ENCODE measurements around the gene HOXD13.
A peak's percentile ranks its signal among the peaks of the same experiment; 100 is the strongest.

HOXD13 gene

DNA sequence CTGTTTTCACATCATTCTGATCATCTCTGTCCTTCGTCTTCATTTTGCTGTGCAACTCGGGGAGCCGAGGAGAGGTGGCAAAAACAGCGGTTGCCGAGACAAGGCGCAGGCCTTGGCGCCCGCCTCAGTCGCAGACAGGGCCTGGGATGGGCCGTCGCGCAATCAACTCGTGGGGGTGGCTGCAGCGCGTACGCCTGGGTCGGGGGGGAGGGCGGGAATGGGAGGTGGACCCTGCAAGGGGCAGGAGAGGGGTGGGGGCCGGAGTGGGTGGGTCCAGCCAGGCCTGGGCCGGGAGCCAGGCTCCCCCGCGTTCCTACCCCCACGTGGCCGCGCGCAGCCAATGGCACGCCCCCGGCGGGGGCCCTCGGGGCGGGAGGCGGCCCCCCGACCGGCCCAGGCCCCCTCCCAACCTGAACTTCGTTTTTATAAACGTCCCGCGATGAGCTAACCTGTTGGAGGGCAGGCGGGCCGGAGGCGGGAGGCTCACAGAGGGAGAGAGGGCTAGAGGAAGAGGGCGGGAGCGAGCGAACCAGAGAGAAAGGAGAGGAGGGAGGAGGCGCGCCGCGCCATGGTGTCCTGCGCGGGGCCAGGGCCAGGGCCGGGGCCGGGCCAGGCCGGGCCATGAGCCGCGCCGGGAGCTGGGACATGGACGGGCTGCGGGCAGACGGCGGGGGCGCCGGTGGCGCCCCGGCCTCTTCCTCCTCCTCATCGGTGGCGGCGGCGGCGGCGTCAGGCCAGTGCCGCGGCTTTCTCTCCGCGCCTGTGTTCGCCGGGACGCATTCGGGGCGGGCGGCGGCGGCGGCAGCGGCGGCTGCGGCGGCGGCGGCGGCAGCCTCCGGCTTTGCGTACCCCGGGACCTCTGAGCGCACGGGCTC lies at the start of gene HOXD13:
Gene HOXD13 (plus strand): TSS at position 452 of the 875 bp plus-strand sequence. CDS start 170 bp downstream, at position 622.
- Histone ChIP-seq H3K4me3 (peak within 1 kb of the TSS; percentile 89), H3K36me3 (ENCODE audit: insufficient read depth, low read length) (peaks cover 20% of the 10 kb centered on the region), H3K9me3 (ENCODE audit: low read depth, low read length) (no peaks in the 10 kb centered on the region), H3K27ac (peak within 1 kb of the TSS; percentile 77), H3K9ac (ENCODE audit: insufficient read length) (peak within 1 kb of the TSS; percentile 90)
- DNase-seq (ENCODE audit: low read depth, low spot score): no peak
- TF ChIP-seq EZH2 (IDR thresholded peaks at IDR 0.05): no peak
- peak; percentile 78 for TF ChIP-seq POLR2AphosphoS5 (IDR thresholded peaks at IDR 0.05; ENCODE audit: borderline replicate concordance, low read depth, low read length)

- no peak for TF ChIP-seq POLR2AphosphoS5 (IDR thresholded peaks at IDR 0.05; ENCODE audit: borderline replicate concordance, low read depth, low read length)
- no peak for TF ChIP-seq EZH2 (IDR thresholded peaks at IDR 0.05)
- TF ChIP-seq FOXP2 (optimal IDR thresholded peaks at IDR 0.05; ENCODE audit: control extremely low read depth, extremely low read length, insufficient read depth): no peak
- Histone ChIP-seq H3K36me3 (ENCODE audit: insufficient read depth, low read length) (no peaks in the 10 kb centered on the region), H3K9me3 (ENCODE audit: low read depth, low read length) (no peaks in the 10 kb centered on the region), H3K9ac (ENCODE audit: insufficient read length) (no peak overlapping the region), H3K27ac (no peak overlapping the region), H3K4me3 (no peak overlapping the region)
- no peak for DNase-seq (ENCODE audit: low read depth, low spot score)
These were observed 36.1 kb upstream of the HOXD13 start for GRCh38 chr2:176056406-176056805.

GRCh38 chr2:176063958-176064357 lies 28.6 kb upstream of the HOXD13 start:
- TF ChIP-seq FOXP2 (optimal IDR thresholded peaks at IDR 0.05; ENCODE audit: control extremely low read depth, extremely low read length, insufficient read depth): no peak
- TF ChIP-seq EZH2 (IDR thresholded peaks at IDR 0.05): no peak
- no peak for TF ChIP-seq POLR2AphosphoS5 (IDR thresholded peaks at IDR 0.05; ENCODE audit: borderline replicate concordance, low read depth, low read length)
- no peaks in the 10 kb centered on the region for H3K9me3 ChIP-seq (ENCODE audit: low read depth, low read length)
- no peaks in the 10 kb centered on the region for H3K36me3 ChIP-seq (ENCODE audit: insufficient read depth, low read length)
- H3K27ac ChIP-seq: no peak overlapping the region
- H3K9ac ChIP-seq (ENCODE audit: insufficient read length): no peak overlapping the region
- H3K4me3 ChIP-seq: no peak overlapping the region
- no peak for DNase-seq (ENCODE audit: low read depth, low spot score)

DNA sequence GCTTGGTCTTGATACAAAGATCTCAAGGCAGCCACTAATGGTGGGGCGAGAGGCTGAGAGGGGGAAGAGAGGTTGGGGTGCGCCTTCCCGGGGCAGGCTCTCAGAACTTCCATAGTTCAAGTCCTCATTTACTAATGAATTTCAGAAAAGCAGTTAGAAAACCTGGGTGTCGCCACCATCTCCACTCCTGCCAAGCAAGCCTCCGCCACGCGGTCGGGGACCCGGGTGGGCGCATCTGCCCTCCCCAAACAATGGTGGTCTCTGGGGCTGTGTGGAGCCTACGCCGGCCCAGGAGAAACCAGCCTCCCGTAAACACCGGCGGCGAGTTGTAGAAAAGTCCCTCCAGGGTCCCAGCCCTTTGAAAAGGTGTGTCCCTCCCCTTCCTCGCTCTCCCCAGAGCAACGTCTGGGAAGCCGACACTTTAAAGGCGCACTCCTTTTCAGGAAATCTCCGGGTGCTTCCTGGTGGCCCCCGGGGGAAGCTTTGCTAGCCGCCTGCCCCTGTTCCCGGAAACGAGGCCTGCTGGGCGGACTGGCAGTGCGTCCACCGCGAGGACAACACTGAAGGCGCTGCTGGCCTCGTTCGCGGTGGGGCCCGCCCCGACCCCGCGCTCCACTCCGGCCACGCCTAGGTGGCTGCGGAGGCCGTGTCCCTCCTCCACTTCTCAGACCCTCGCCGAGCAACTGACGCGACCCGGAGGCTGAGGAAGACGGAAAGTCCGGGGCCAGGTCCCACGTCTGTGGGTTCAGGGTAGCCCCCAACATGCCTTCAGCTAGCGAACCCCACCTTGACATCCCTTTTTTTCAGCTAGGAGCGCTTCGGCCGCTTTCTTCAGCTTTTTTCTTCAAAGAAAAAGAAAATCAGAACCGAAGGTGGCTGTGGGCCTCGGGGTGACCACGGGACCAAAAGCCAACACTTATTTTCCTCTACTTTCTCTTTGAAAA lies 25.6 kb upstream of the HOXD13 start:
- Histone ChIP-seq H3K36me3 (ENCODE audit: insufficient read depth, low read length) (no peaks in the 10 kb centered on the region), H3K9me3 (ENCODE audit: low read depth, low read length) (no peaks in the 10 kb centered on the region), H3K9ac (ENCODE audit: insufficient read length) (no peak overlapping the region), H3K27ac (no peak overlapping the region), H3K4me3 (no peak overlapping the region)
- DNase-seq (ENCODE audit: low read depth, low spot score): no peak
- TF ChIP-seq EZH2 (IDR thresholded peaks at IDR 0.05) (no peak), POLR2AphosphoS5 (IDR thresholded peaks at IDR 0.05; ENCODE audit: borderline replicate concordance, low read depth, low read length) (no peak), FOXP2 (optimal IDR thresholded peaks at IDR 0.05; ENCODE audit: control extremely low read depth, extremely low read length, insufficient read depth) (no peak)

DNA sequence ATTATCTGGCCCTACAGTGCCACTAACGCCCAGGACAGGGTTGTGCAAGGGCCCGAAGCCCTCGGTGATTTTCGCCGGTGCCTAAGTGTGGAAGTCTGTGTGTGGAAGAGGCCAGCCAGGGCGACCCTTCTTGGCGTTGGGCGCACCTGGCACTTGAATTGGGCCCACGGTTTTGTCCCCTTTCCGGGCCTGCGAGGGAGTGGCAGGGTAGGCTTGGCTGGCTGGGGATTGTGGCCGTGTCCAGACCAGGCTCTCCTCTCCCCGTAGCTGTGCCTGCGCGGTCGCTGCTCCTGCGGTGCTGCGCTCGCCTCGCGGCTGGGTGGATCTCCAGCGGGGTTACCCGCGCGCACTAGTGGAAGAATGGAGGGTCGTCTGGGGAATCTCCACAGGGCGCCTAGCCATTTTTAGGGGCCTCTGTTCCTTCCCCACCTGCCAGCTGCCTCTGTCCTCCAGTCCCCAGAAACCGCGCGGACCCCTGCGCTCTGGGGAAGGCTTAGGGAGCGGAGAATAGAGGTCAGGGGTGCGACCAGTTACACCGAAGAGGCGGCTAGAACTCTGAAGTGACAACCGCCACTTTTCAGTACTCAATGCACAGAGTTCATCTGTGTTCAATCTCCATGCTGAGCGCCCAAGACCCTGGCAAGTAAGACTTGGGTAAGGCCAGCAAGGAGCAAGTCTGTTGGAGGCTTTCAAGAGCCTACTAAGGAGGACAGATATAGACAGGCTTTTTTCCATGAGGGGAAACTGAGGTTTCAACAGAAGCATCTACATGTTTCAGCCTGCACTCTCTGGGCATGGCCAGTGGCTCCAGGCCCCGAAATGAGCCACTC lies 24.7 kb upstream of the HOXD13 start:
- Histone ChIP-seq H3K4me3 (no peak overlapping the region), H3K9ac (ENCODE audit: insufficient read length) (no peak overlapping the region), H3K36me3 (ENCODE audit: insufficient read depth, low read length) (no peaks in the 10 kb centered on the region), H3K9me3 (ENCODE audit: low read depth, low read length) (no peaks in the 10 kb centered on the region), H3K27ac (no peak overlapping the region)
- TF ChIP-seq FOXP2 (optimal IDR thresholded peaks at IDR 0.05; ENCODE audit: control extremely low read depth, extremely low read length, insufficient read depth) (no peak), POLR2AphosphoS5 (IDR thresholded peaks at IDR 0.05; ENCODE audit: borderline replicate concordance, low read depth, low read length) (no peak), EZH2 (IDR thresholded peaks at IDR 0.05) (no peak)
- no peak for DNase-seq (ENCODE audit: low read depth, low spot score)

DNA sequence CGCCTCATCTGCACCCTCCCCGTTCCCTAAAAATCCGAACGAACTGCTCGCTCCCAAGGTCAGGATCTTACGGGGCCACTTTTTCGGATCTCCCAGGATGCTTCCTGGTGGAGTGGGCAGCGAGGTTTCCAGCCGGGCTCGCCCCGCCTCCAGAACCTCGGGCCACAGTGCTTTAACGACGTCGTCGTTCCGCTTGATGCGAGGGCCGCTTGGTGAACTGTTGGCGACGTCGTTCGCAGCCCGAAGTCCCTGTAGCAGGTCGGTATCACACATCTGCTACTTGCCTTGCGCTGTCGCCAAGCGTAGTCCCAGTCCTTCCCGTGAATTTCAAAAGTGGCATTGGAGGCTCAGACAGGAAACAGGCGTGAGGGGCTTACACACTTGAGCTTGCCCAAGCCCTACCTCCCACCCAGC lies 24.1 kb upstream of the HOXD13 start:
- H3K27ac ChIP-seq: no peak overlapping the region
- no peak for DNase-seq (ENCODE audit: low read depth, low spot score)
- no peak for TF ChIP-seq EZH2 (IDR thresholded peaks at IDR 0.05)
- TF ChIP-seq POLR2AphosphoS5 (IDR thresholded peaks at IDR 0.05; ENCODE audit: borderline replicate concordance, low read depth, low read length): no peak
- TF ChIP-seq FOXP2 (optimal IDR thresholded peaks at IDR 0.05; ENCODE audit: control extremely low read depth, extremely low read length, insufficient read depth): no peak
- H3K9ac ChIP-seq (ENCODE audit: insufficient read length): no peak overlapping the region
- no peaks in the 10 kb centered on the region for H3K36me3 ChIP-seq (ENCODE audit: insufficient read depth, low read length)
- no peak overlapping the region for H3K4me3 ChIP-seq
- no peaks in the 10 kb centered on the region for H3K9me3 ChIP-seq (ENCODE audit: low read depth, low read length)

- H3K27ac ChIP-seq: no peak overlapping the region
- TF ChIP-seq FOXP2 (optimal IDR thresholded peaks at IDR 0.05; ENCODE audit: control extremely low read depth, extremely low read length, insufficient read depth) (no peak), EZH2 (IDR thresholded peaks at IDR 0.05) (no peak), POLR2AphosphoS5 (IDR thresholded peaks at IDR 0.05; ENCODE audit: borderline replicate concordance, low read depth, low read length) (no peak)
- no peak overlapping the region for H3K9ac ChIP-seq (ENCODE audit: insufficient read length)
- no peaks in the 10 kb centered on the region for H3K9me3 ChIP-seq (ENCODE audit: low read depth, low read length)
- H3K4me3 ChIP-seq: no peak overlapping the region
- H3K36me3 ChIP-seq (ENCODE audit: insufficient read depth, low read length): no peaks in the 10 kb centered on the region
- DNase-seq (ENCODE audit: low read depth, low spot score): no peak
These were observed 20.9 kb upstream of the HOXD13 start for GRCh38 chr2:176071330-176072291.

All from SK-N-MC (cell line).